Measurements from ENCODE around the gene RNF112.
"Not testable (repeated sequence)": the region's sequence is repeated elsewhere in the genome, so short reads cannot be mapped to it uniquely, and the experiment has no call there.

The RNF112 gene

DNA sequence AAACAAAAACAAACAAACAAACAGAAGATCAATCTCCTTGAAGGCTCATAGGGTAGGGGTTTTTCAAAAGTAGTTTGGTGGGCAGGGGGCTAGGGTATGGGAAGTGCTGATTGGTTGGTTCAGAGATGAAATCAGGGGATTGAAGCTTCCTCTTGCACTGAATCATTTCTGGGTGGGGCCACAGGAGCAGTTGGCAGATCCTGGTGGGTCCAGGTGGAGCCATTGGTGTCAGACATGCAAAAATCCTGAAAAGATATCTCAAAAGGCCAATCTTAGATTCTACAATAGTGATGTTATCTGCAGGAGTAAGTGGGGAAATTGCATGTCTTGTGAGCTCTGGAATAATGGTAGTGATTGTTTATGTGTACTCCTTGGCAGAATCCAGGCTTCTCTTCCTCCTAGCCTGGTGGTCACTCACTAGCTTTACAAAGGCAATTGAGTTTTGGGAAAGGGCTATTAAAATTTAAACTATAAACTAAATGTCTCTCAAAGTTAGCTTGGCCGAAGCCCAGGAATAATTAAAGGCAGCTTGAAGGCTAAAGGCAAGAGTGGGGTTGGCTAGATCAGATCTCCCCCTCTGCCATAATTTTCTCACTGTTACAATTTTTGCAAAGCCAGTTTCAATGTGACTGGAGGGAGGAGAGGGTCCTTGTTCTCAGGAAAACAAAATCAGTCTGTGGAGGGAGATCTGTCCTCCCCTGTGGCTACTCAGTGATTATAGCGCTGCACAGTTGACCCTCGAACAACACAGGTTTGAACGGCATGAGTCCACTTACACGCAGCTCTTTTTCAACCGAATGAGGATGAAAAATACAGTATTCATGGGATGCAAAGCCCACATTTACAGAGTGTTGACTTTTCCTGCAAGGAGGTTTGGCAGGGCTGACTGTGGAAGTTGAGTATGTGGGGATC lies 45.2 kb downstream of the RNF112 start:
- no peak for DNase-seq

- DNase-seq: no peak
These were observed 46.0 kb downstream of the RNF112 start for GRCh38 chr17:19457046-19457445.

DNA sequence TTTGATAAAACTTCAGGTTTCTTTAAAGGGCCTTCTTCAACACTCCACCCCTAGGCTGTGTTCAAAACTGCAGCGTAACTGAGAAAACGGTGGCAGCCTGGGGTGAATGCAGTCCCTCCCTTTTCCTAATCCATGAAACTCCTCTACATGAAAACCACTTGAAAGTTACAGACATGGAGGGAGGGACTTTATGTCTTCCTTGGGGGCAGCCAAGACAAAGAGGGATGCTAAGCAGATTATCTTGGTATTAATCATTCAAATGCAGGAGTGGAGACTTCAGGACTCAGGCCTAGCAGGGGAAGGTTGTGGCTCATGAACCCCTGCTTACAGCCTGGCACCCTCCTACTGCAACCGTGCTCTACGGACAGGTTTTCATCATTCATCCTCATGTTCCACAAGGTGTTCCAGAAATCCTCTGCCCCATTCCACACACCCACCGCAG lies 46.8 kb downstream of the RNF112 start:
- DNase-seq: no peak

- not testable (repeated sequence) for DNase-seq
These were observed 47.4 kb downstream of the RNF112 start for GRCh38 chr17:19458481-19458880.

DNA sequence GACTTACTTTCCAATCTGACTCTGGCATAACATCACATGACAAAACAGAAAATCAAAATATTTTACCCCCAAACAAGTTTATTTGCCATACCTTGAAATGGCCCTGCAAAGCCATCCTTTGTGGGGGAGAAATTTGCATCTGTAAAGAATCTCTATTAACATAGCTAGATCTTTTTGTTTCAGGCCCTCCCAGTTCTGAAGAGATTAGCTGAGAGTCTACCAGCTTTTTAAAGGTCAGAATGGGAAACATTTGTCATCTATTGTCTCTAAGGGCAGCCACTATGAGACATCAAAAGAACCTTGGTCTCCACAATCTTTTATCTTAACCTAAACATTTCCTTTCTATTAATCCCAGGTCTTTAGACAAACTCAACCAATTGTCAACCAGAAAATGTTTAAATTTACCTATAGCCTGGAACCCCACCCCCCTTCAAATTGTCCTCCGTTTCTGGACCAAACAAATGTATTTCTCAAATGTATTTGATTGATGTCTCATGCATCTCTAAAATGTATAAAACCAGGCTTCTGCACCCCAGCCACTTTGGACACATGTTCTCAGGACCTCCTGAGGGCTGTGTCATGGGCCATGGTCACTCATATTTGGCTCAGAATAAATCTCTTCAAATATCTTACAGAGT lies 48.1 kb downstream of the RNF112 start:
- not testable (repeated sequence) for DNase-seq

DNA sequence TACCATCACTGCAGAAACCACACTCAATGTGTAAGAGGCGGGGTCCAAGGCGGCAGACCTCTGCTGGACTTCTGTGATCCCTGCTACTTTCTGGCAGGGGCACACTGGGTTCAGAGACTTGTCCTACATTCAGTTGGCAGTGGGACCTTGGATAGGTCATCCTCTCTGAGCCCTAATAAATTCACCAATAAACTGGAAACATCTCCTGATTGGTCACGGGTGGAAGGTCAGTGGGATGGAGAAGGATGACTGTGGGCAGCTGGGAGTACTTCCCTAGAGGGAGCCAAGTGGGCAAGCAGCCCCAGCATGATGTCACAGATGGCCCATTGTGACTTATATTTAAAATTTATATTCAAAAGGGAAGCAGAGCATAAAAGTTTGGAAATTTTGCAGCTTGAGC lies 49.7 kb downstream of the RNF112 start:
- no peak for DNase-seq

DNA sequence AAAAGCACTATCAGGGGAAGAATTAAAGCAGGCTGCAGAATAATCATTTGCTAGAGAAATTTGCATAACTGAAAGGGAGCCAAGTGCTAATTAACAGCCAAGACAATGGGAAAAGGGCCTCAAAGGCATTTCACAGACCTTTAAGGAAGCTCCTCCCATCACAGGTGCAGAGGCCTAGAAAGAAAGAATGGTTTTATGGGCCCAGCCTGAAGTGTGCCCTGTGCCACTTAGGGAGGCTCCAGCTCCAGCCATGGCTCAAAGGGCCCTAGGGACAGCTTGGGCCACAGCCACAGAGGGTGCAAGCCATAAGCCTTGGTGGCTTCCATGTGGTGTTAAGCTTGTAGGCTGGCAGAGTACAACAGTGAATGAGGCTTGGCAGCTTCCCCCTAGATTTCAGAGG lies 50.1 kb downstream of the RNF112 start:
- no peak for DNase-seq

DNA sequence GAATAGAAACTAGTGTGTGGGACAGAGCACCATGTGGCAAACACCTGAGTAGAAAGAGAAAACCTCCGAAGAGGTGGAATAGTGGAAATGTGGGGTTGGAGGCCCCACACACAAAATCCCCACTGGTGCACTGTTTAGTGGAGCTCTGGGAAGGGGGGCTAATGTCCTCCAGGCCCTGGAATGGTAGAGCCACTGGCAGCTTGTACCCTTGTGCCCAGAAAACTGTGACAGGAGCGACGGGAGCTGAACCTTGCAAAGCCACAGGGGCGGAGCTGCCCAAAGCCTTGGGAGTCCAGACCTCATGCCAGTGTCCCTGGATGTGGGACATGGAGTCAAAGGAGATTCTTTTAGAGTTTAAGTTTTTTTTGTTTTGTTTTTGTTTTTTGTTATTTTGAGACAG lies 50.6 kb downstream of the RNF112 start:
- no peak for DNase-seq

DNA sequence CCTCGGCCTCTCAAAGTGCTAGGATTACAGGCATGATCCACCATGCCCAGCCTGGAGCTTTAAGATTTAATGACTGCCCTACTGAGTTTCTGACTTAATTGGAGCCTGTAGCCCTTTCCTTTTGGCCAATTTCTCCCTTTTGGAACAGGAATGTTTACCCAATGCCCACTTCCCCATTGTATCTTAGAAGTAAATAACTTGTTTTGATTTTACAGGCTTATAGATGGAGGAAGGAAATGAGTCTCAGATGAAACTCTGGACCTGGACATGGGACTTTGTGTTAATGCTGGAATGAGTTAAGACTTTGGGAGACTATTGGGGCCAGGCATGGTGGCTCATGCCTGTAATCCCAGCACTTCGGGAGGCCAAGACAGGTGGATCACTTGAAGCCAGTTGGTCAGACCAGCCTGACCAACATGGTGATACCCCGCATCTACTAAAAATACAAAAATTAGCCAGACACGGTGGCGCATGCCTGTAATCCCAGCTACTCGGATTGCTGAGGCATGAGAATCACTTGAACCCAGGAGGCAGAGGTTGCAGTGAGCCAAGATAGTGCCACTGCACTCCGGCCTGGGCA lies 51.5 kb downstream of the RNF112 start:
- DNase-seq: not testable (repeated sequence)

- DNase-seq: no peak
These were observed 53.3 kb downstream of the RNF112 start for GRCh38 chr17:19464031-19465026.
